HCT116 (cell line): ENCODE results near the gene KAZN. TPM values are rescaled to one million over a fixed set of nuclear protein-coding genes. Genes with fewer than 3 reads are reported as not detected.

Experiments
- ATAC-seq: fragments of 200-7000 bp; cut with Tn5 transposase; 2 replicates; pipeline ENCODE4 v1.9.1; 2020; ENCODE audit warnings: mild to moderate bottlenecking, moderate library complexity
- BruUV-seq: library from RNA; stranded (reverse); fragments of 400-500 nt; replicated peaks from 2 replicates; lab custom pipeline; 2021; lab: Mats Ljungman, UMichigan
- CTCF ChIA-PET: fragments of 300-600 bp; sonication (Branson Sonifier 250); formaldehyde crosslinking; loops from one replicate; lab custom pipeline; 2021; ENCODE audit warnings: antibody characterized with exemption; lab: Charles Lee
- POLR2A ChIA-PET: fragments of 300-600, 350-600 bp; sonication (Branson Sonifier 250); formaldehyde crosslinking; loops from one replicate; lab custom pipeline; 2021; ENCODE audit warnings: antibody characterized with exemption; lab: Charles Lee
- RAD21 ChIA-PET, 2 experiments: fragments of 300-600 bp; sonication (Branson Sonifier 250); formaldehyde crosslinking; loops; one replicate each; lab custom pipeline; 2023; ENCODE audit warnings: low total read pairs in 2 of 2; ENCODE audit not compliant: uncharacterized antibody in 2 of 2, unreplicated experiment in 2 of 2, low non-redundant PET in 1 of 2; lab: Charles Lee
- DNase-seq: peaks from one replicate; pipeline ENCODE4 v3.0.0-alpha.2; 2010; ENCODE audit warnings: low read depth, low spot score
- H2AFZ ChIP-seq: fragments of 200-600 bp; shearing (Covaris generic), sonication (generic); 2 replicates; pipeline ENCODE4 v1.6.1; 2017; ENCODE audit warnings: low read depth, mixed run types, mixed read lengths, antibody characterized with exemption, low read length; ENCODE audit not compliant: poor library complexity, severe bottlenecking
- H3K27ac ChIP-seq: 2 replicates; pipeline ENCODE4 v1.5.1; 2012; ENCODE audit warnings: low read depth, low read length
- H3K27me3 ChIP-seq: fragments of 200-600 bp; sonication (generic); 2 replicates; pipeline ENCODE4 v1.6.1; 2016; ENCODE audit warnings: mixed run types, low read length, mixed read lengths; ENCODE audit not compliant: insufficient read depth
- H3K36me3 ChIP-seq, 2 experiments: fragments of 200-500 bp in 1 of 2; fragments of 200-600 bp in 1 of 2; sonication (Bioruptor generic) in 1 of 2; sonication (generic) in 1 of 2; 2 replicates each; pipeline versions ENCODE4 v1.5.1 to v1.6.1; 2014 to 2016; ENCODE audit warnings: low read length in 2 of 2, inconsistent platforms in 1 of 2, mixed read lengths in 1 of 2, mixed run types in 1 of 2; ENCODE audit not compliant: insufficient read depth in 2 of 2, control insufficient read depth in 1 of 2
- H3K4me1 ChIP-seq, 2 experiments: fragments of 200-600 bp in 1 of 2; sonication (generic) in 1 of 2; 2 replicates each; pipeline versions ENCODE4 v1.5.1 to v1.6.1; 2012 to 2017; ENCODE audit warnings: low read length in 2 of 2, inconsistent platforms in 1 of 2, mild to moderate bottlenecking in 1 of 2, mixed read lengths in 1 of 2, mixed run types in 1 of 2, moderate library complexity in 1 of 2; ENCODE audit not compliant: insufficient read depth in 2 of 2, control insufficient read depth in 1 of 2
- H3K4me2 ChIP-seq: fragments of 200-600 bp; sonication (generic); 2 replicates; pipeline ENCODE4 v1.6.1; 2017; ENCODE audit warnings: mixed run types, low read length, mixed read lengths
- H3K4me3 ChIP-seq, 2 experiments: fragments of 200-600 bp in 1 of 2; sonication (generic) in 1 of 2; replicated peaks in 1 of 2; 2 replicates each; pipeline ENCODE4 v1.5.1; 2011 to 2016; ENCODE audit warnings: low read length in 2 of 2, control low read depth in 1 of 2, low read depth in 1 of 2, mild to moderate bottlenecking in 1 of 2, mixed read lengths in 1 of 2, mixed run types in 1 of 2
- H3K79me2 ChIP-seq: fragments of 200-600 bp; sonication (generic); 2 replicates; pipeline ENCODE4 v1.6.1; 2017; ENCODE audit warnings: mild to moderate bottlenecking, mixed run types, low read length, moderate library complexity, mixed read lengths; ENCODE audit not compliant: insufficient read depth
- H3K9ac ChIP-seq: fragments of 200-600 bp; sonication (generic); 2 replicates; pipeline ENCODE4 v1.6.1; 2016; ENCODE audit warnings: low read length, mixed read lengths
- H3K9me2 ChIP-seq: fragments of 200-600 bp; sonication (generic), shearing (Covaris generic); 2 replicates; pipeline ENCODE4 v1.6.1; 2017; ENCODE audit warnings: mixed run types, mild to moderate bottlenecking, moderate library complexity; ENCODE audit not compliant: insufficient read depth
- H3K9me3 ChIP-seq, 2 experiments: fragments of 200-500 bp in 1 of 2; fragments of 200-600 bp in 1 of 2; sonication (Bioruptor generic) in 1 of 2; sonication (generic) in 1 of 2; 2 replicates each; pipeline ENCODE4 v1.6.1; 2014 to 2017; ENCODE audit warnings: low read length in 2 of 2, mixed read lengths in 2 of 2, inconsistent platforms in 1 of 2, low read depth in 1 of 2, mild to moderate bottlenecking in 1 of 2, mixed run types in 1 of 2, moderate library complexity in 1 of 2; ENCODE audit not compliant: control insufficient read depth in 1 of 2, insufficient read depth in 1 of 2
- H4K20me1 ChIP-seq: fragments of 200-600 bp; sonication (generic), shearing (Covaris generic); 2 replicates; pipeline ENCODE4 v1.6.1; 2017; ENCODE audit warnings: mixed run types, mild to moderate bottlenecking, moderate library complexity; ENCODE audit not compliant: insufficient read depth
- CEBPB ChIP-seq: IDR thresholded peaks from 2 replicates; pipeline ENCODE4 v1.6.1; 2012; ENCODE audit warnings: low read depth
- CTCF ChIP-seq, 3 experiments: fragments of 200-600 bp in 1 of 3; sonication (generic) in 1 of 3; IDR thresholded peaks in 2 of 3; conservative IDR thresholded peaks in 1 of 3; 2 replicates each; pipeline ENCODE4 v1.5.1; 2012 to 2017; ENCODE audit warnings: low read depth in 2 of 3, low read length in 2 of 3, antibody characterized with exemption in 1 of 3, borderline replicate concordance in 1 of 3, control low read depth in 1 of 3, mild to moderate bottlenecking in 1 of 3, mixed read lengths in 1 of 3, mixed run types in 1 of 3, moderate library complexity in 1 of 3; ENCODE audit not compliant: insufficient read depth in 1 of 3
- EGR1 ChIP-seq: IDR thresholded peaks from 2 replicates; pipeline ENCODE4 v1.6.1; 2012; ENCODE audit warnings: low read depth
- EZH2 ChIP-seq: fragments of 200-600 bp; sonication (generic); IDR thresholded peaks from 2 replicates; pipeline ENCODE4 v1.6.1; 2017; ENCODE audit warnings: antibody characterized with exemption, mixed run types
- EZH2phosphoT487 ChIP-seq: fragments of 200-600 bp; IDR thresholded peaks from 2 replicates; pipeline ENCODE4 v1.6.1; 2018; ENCODE audit warnings: antibody characterized with exemption, borderline replicate concordance
- MAX ChIP-seq: IDR thresholded peaks from 2 replicates; pipeline ENCODE4 v1.6.1; 2012
- SRF ChIP-seq: IDR thresholded peaks from 2 replicates; pipeline ENCODE4 v1.6.1; 2012; ENCODE audit warnings: low read depth
- YY1 ChIP-seq: IDR thresholded peaks from 2 replicates; pipeline ENCODE4 v1.6.1; 2011; ENCODE audit warnings: low read length, low read depth, moderate library complexity, mild to moderate bottlenecking; ENCODE audit not compliant: insufficient replicate concordance; ENCODE audit errors: extremely low read depth
- ZFX ChIP-seq: fragments of 450-650 bp; IDR thresholded peaks from 2 replicates; pipeline ENCODE4 v1.6.1; 2017
- intact Hi-C: fragments of 100-400 bp; cut with micrococcal nuclease; formaldehyde crosslinking; loops from 2 replicates; pipeline ENCODE4 v1.10.0; 2022
- total RNA-seq: library from RNA; stranded (reverse); gene quantifications from one replicate; pipeline ENCODE4 v1.2.1, GENCODE V29; 2021; ENCODE audit not compliant: unreplicated experiment

Gene KAZN
- total RNA-seq, 1 experiment from 2014 or later: 13.4 TPM

- Histone ChIP-seq H3K9me2 (no peaks in the 10 kb centered on the region), H3K4me3 (peak overlapping the region; percentile 66 to 67; a peak in 2 of 4 replicates), H3K9me3 (no peaks in the 10 kb centered on the region), H3K36me3 (no peaks in the 10 kb centered on the region), H3K27ac (no peak overlapping the region), H3K79me2 (peaks cover 62% of the 10 kb centered on the region), H4K20me1 (no peaks in the 10 kb centered on the region; the same call in 1 of the 2 replicates), H2AFZ (no peak overlapping the region), H3K4me1 (peaks cover 13 to 50% of the 10 kb centered on the region in 2 experiments; a peak in 3 of 4 replicates), H3K27me3 (no peaks in the 10 kb centered on the region), H3K9ac (no peak overlapping the region), H3K4me2 (peak overlapping the region; percentile 98)
- ChIA-PET RAD21 (interaction anchor here in 1 of 2 experiments (0.8 kb wide), 1 partner anchor 45 kb away, joined by 3 read pairs; no protein-coding TSS in a partner anchor), POLR2A (no interaction called here), CTCF (no interaction called here)
- intact Hi-C loops: no loop called here
- DNase-seq (no peak), ATAC-seq (no peak)
- TSS peak; percentile 39 for BruUV-seq
- no peak for TF ChIP-seq CEBPB
- TF ChIP-seq SRF: no peak
- no peak for TF ChIP-seq EGR1
- no peak for TF ChIP-seq ZFX
- TF ChIP-seq EZH2: no peak
- no peak for TF ChIP-seq MAX
- no peak for TF ChIP-seq EZH2phosphoT487
- TF ChIP-seq CTCF (IDR thresholded peaks at IDR 0.05 in 2 of 3, conservative IDR thresholded peaks at IDR 0.05 in 1 of 3; ENCODE audit: borderline replicate concordance in 1 of 3, insufficient read depth in 1 of 3, low read depth in 2 of 3, low read length in 2 of 3): no peak
- no peak for TF ChIP-seq YY1
Measured at GRCh38 chr1:15155191-15155590, 556.7 kb downstream of the KAZN start.
